Myocyte (in vitro differentiated cells): Measurements from ENCODE around the gene LIPT2. TPM values are rescaled to one million over a fixed set of nuclear protein-coding genes. Genes with fewer than 3 reads are reported as not detected.

Experiments used
- DNase-seq: peaks from one replicate; pipeline ENCODE4 v3.0.0-alpha.2; 2012; ENCODE audit warnings: low read depth
- total RNA-seq: library from RNA; depleted of rRNA; stranded (reverse); fragments of >200 nt; gene quantifications from 2 replicates; pipeline ENCODE4 v1.2.3, GENCODE V29; 2014

The LIPT2 gene
- total RNA-seq, 1 donor from 2014 or later = 4.5 TPM

DNA sequence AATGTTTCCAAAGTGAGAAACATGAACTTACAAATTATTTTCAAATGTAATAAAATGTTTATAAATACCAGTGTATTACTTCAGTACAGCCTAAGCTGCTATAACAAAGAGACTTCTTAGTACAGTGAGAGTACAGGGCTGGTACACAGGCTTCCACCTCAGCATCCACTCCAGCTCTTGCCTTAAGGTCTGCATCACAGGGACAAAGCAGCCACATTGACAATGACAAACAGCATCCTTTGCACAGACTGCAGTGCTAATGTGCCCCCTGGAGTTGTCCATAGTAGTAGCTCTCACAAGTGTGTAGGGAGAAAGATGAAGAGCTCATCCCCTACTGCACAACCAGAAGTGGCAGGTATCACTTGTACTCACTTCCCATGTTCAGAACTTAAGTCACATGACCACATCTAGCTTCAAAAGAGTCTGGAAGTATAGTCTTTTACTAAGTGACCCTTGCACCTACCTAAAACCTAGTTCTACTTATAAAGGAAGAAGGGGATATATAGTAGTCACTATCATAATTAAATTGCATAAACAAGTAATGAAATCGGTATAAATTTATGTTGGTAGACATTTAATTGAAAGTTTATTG lies 10.7 kb upstream of the LIPT2 start:
- DNase-seq = no peak

DNA sequence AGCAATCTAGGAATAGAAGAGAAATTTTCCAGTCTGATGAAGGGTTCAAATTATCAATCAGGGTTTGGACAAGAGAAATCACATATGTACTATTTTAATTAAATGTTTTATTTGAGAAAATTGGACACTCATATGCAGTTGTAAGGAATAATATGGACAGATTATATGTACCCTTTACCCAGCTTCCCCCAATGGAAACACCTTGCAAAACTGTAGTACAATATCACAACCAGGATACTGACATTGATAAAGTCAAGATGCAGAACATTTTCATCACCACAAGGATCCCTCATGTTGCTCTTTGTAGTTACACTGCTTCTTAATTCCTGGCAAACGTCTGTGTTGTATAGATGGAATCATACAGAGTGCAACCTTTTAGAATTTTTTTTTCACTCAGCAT lies 1.4 kb upstream of the LIPT2 start:
- DNase-seq = no peak

DNA sequence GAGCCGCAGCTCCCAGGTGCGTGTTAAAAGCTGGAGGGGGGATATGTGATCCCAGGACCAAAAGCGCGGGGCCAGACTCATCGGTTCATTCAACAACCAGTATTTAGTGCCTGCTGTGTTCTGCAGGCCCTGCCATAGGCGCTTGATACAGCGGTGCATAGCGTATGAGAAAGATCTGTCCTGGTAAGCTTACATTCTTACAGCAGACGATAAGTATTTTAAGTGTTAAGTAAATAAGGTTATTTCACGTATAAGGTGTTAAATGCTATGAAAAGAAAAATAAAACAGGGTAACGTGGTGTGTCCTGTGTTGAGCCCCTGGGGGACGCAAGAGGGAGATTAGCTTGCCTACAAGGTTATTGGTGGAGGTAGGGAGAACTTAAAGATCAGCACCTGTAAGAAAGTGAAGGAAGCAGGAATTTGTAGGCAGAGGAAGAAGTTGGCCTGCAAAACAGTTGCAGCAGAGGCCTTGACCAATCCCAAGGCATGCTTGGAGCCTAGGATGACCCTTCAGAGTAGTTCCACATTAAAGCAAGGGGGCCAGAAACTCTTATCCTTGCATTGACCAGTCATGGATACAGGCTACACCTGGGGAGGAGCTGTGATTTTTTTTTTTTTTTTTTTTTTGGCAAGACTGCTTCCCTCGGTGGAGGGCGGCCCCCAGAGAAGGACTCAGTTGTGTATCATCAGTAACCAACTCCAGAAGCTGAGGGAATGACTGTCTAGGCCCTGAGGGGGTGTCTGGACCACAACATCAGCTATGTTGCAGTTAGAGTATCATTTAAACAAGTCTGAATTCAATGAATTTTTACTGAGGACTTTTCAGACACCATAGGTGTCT lies 487 bp upstream of the LIPT2 start:
- no peak for DNase-seq

DNA sequence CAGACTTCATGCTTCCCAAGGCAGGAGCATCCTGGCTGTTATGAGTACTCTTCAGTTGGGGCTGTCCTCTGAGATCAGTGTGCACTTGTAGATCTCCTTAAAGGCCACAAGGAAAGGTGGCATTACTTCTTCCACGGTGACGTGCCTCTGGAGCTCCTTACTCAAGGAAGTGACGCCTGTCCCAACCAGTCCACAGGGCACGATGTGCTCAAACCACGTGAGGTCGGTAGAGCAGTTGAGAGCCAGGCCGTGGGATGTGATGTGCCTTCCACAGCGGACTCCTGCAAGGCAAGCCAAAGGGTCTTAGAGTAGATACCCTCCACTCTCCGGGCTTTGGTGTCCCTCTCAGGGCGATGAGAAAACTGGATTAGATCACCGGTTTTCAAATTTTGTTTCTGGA lies 1.4 kb downstream of the LIPT2 start:
- DNase-seq = no peak

DNA sequence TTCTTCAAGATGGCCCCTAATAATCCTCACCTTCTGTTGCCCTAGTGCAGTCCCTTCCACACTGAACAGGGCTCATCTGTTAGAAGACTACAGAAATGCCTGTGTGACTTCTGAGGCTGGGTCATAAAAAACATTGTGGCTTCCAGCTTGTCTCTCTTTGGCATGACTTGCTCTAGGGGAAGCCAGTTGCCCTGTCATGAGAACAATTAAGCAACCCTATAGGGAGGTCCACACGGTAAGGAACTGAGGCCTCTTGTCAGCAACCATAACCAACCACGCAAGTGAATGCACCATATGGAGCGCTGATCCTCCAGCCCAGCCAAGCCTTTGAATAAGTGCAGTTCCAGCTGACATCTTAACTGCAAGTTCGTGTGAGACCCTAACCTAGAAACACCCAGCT lies 2.6 kb downstream of the LIPT2 start:
- no peak for DNase-seq

DNA sequence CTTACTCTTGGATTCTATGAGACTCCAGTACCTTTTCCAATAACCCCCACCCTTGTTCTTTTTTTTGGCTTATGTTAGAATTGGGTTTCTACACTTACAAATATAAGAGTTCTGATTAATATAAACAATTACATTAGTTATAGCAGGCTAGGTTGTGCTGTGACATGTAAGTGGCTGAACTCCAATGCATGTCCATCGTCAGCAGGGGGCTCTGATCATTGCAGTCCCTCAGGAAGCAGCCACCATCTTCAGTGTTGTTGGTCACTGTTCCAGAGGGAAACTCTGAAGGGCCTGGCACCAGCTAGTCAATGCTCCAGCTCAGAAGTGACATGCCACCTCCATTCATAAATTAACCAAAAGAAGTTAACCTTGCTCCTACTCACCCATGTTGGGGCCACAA lies 5.6 kb downstream of the LIPT2 start:
- no peak for DNase-seq

DNA sequence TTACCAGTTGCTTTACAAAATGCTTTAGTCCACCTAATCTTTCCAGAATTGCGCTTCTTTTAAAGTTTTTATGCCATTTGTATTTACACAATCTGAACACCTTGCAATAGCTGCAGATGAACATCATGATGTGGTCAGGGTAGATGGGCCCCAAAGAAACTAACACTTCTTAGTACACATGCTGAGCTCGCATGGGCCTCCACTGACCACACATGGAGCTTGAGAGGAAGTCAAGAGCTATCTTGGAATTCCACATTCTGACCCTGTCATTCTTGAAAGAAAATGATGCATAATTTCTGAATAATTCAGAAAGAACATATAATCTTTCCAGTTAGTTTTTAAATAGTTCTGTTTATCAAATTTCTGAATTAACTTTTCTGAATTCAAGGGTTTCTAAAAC lies 7.7 kb downstream of the LIPT2 start:
- DNase-seq = no peak

DNA sequence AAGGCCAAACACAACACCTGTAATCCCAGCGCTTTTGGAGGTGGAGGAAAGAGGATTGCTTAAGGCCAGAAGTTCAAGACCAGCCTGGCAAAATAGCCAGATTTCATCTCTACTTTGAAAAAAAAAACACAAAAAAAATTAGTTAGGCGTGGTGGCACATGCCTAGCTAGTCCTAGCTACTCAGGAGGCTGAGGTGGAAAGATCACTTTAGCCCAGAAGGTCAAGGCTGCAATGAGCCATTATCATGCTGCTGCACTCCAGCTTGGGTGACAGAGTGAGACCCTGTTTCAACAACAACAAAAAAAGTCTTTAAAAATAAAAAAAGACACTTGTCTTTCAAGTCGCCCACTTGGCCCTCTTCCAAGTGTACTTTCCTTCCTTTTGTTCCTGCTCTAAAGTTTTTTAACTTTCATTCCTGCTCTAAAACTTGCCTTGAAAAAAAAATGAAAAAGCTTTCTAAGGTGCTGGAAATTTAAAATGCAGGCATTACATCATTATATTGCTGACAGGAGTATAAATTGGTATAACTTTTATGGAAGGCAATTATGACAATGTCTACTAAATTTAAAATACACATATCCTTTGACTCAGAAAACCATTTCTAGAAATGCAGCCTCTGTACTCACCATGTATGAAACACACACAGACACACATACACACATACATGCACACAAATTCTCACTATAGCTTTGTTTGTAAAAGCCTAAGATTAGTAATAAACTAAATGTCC lies 12.7 kb downstream of the LIPT2 start:
- no peak for DNase-seq

DNA sequence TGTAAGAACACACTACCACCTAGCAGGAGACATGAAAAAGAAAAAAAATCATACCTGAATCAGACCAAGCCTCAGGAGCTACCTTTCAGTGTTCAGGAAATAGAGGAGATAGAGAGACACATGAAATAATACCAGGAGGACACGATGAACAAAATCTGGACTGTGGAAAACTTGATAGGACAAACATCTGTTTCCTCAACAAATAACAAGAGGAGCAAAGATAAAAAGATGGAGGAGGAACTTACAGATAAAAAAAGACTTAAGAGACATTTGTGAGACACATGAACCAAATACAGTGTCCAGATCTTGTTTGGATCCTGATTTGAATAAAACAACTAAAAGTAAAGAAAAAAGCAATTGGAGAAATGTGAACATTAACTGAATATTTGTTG lies 13.8 kb downstream of the LIPT2 start:
- no peak for DNase-seq

DNA sequence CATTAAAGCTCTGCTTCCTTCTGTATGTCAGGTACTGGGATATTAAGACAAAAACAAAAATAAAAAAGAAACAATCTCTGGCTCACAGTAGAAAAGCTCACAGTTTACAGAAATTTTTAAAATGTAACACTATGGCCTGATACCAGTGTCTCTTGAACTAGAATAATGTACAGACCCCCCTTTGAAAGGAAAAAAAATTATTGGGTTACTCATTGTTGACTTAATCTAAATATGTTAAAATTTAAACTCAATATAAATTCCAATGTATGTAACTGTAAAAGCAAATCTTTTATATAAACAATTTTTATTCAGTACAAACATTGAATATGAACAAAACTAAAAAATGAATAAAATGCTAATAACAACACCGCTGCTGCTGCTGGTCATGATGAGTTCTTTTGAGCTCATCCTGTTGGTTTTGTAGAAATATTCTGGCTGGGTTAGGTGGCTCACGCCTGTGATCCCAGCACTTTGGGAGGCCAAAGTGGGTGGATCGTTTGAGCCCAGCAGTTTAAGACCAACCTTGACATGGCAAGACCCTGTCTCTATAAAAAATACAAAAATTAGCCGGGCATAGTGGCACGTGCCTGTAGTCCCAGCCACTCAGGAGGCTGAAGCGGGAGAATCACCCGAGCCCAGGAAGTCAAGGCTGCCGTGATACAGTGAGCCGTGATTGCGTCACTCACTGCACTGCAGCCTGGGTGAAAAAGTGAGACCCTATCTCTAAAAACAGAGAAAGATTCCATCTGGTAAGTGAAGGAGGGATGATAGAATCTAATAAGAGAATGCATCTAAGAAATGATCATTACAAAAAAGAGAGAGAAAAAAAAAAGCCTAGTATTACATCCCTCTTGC lies 14.4 kb downstream of the LIPT2 start:
- no peak for DNase-seq

DNA sequence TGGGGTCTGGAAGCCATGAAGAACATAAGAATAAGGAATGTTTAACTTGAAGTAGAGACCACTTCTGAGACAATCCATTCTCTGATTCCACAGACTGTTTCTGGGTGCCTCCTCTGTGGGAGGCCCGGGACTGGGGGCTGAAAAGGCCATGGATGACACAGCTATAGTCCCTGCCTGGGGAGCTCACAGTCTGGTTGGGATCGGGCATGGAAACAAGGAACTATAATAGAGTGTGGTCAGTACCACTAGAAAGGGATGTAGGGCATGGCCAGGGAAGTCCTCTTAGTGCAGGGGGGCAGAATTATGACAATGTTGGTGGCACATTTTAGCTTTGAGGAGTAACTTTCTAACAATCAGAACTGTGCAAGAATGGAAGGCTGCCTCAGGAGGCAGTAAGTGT lies 17.0 kb downstream of the LIPT2 start:
- DNase-seq = no peak

DNA sequence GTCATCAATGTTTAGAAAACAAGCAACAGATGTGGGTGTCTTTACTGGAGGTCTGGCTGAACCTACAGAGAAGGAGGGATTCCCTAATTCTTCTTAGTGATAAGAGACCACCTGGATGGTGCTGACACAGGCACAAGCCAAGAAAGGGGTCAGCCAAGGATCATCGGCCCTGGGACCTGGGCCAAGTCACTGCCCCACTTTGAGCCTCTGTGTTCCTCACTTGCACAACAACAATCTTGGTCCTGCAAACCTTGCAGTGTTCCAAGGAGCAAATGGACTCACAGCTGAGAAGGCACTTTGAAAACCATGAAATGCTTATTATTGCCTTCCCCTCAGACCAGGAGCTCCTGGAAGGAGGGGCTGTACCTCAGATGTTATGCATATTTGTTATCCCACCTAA lies 19.2 kb downstream of the LIPT2 start:
- DNase-seq = no peak

DNA sequence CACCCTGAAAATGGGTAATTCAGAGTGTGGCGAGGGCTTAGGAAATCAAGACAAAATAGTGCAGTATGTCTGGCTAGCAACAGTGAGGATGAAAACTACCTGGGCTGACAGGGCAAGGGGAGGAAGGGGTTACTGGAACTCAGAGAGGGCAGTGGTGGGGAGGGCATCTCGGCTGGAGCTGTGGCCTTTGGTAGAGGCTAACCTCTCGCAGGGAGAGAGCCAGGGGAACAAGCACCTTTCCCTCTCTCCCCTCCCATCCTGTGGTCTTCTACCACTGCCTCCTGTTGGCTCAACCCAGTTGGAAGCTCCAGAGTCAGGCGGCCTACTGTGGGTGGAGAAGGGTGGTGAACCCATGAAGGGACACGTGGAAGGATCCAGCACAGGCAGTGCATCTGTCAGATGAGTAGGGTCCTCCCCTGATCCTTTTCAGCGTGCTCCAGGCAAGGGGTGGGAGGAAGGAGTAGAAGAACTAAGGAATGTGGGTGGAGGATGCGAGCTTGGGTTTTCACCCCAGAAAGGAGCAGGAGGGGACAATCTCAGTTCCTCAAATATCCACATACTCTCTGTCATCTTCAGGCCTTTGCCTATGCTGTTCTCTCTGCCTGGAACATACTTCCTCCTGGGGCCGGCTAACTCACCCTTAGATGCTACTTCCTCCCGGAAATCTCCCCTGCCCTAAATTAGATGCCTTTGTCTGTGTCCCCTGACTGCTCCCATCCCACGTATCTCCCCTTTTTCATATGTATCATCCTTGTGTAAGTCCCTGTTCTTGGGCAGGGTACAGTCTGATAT lies 19.9 kb downstream of the LIPT2 start:
- DNase-seq = no peak

DNA sequence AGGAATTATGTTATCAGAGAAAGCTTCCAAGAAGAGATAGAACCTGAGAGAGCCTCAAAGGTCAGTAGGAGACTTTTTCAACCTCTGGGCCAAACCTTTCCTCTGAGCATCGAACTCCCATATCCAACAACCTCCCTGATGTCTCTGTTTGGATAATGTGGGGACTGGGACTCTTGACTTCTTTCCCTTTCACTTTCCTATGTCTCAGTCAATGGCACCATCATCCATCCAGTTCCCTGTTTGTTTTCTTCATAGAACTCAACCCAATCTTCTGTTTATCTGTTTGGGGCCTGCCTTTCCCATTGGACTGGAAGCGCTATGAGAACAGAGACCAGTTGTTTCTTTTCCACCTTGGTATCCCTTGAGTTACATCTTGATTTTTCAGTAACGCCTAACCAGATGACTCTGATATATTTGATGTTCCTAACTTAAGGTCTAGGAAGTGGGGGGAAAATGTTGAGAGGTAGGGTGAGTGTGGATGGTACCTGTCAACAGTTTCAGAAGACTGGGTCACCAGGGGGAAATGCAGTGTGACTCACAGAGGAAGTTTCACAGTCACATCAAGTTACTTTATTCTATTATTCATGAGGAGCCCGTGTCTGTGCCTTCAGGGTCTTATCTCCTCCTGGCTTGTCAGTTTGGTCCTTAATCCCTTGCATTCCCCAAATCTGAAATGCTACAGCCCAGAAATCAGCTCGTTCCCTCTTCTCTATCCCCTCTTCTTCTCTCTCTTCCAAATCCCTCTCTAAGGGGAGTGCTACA lies 21.7 kb downstream of the LIPT2 start:
- DNase-seq = no peak

DNA sequence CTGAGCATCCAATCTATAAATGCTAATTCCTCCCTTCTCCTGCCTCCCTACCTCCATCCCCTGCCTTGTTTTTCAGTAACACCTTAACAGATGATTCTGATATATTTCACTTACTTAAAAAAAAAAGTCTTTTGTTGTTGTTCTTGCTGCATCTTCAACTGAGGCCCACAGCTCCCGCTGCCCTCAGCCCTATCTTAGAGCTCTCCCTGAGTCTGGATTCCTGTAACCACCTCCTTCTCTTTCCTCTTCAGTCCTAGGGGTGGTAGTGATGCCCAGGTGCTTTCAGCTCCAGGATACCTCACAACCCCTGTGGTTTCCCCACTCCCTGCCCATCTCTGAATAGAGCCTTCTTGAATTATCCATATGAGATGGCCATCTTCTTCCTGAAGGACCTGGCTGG lies 22.5 kb downstream of the LIPT2 start:
- no peak for DNase-seq

DNA sequence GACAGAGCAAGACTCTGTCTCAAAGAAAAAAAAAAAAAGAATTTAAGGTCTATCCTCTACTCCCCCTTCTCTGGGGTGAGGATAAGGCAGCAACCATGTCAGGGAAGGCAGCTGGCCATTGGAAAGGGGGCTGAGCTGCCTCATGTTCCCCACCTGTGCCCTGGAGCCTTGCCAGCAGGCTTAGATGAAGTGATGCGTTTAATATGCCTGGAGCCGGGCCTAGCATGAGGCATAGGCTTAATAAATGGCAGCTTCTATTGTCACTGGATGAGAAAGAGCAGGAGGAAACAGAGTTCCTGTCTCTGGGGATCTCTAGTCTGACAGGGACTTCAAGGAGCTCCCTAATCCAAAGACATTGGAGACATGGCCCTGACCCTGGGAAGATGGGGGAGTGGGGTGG lies 23.0 kb downstream of the LIPT2 start:
- DNase-seq = no peak

DNA sequence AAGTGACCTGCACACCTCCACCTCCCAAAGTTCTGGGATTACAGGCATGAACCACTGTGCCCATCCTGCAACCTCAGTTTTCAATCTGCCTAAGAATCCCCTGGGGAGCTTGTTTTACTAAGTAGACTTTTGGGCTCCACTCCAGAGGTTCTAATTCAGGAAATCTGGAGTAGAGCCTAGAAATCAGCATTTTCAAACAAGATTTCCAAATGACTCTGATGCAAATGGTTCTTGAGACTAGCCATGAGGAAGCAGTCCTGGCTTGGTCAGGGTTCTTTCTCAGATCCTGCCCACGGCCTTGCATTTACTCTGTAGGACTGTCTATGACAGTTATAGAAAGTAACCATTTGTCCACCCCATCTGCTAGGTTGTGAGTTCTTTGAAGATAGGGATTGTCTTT lies 24.6 kb downstream of the LIPT2 start:
- DNase-seq = no peak

DNA sequence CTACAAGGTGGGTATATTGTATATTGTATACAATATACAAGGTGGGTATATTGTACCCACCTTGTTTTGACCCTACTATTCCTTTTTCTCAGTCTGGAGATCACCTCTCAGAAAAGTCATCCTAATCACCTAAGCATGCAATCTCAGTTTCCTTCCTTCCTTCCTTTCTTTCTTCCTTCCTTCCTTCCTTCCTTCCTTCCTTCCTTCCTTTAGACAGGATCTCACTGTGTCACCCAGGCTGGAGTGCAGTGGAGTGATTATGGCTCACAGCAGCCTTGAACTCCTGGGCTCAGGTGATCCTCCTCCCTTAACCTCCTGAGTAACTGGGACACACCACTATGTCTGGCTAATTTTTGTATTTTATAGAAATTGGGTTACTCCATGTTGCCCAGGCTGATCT lies 25.0 kb downstream of the LIPT2 start:
- DNase-seq = no peak

DNA sequence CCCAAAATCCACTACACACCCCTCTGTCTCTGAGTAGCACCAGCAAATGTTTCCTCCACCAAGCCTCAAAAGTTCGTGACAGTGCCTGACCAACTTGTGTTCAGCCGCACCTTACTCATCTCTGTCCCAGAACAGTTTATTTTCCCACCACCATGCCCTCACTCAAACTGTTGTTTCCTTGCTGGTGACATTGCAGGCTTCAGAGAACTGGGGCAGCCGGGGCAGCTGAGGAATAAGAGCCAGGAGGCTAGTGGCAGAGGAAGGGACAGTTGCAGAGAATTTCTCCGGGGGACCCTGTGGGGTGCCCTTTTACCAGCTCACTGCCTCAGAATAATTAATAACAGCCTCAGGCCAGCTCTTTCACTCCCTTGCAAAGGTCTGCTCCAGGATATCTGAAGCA lies 25.5 kb downstream of the LIPT2 start:
- DNase-seq = peak; percentile 19
